ENCODE results near the gene SLC34A1. TPM values are rescaled to one million over a fixed set of nuclear protein-coding genes. Genes with fewer than 3 reads are reported as not detected.
A peak's percentile ranks its signal among the peaks of the same experiment; 100 is the strongest.
"Not testable (repeated sequence)": the region's sequence is repeated elsewhere in the genome, so short reads cannot be mapped to it uniquely, and the experiment has no call there.

SLC34A1 gene, protein sequence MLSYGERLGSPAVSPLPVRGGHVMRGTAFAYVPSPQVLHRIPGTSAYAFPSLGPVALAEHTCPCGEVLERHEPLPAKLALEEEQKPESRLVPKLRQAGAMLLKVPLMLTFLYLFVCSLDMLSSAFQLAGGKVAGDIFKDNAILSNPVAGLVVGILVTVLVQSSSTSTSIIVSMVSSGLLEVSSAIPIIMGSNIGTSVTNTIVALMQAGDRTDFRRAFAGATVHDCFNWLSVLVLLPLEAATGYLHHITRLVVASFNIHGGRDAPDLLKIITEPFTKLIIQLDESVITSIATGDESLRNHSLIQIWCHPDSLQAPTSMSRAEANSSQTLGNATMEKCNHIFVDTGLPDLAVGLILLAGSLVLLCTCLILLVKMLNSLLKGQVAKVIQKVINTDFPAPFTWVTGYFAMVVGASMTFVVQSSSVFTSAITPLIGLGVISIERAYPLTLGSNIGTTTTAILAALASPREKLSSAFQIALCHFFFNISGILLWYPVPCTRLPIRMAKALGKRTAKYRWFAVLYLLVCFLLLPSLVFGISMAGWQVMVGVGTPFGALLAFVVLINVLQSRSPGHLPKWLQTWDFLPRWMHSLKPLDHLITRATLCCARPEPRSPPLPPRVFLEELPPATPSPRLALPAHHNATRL
- not detected for polyA plus RNA-seq (2013, experiment 1 of 2)
- not detected for polyA plus RNA-seq (2013, experiment 2 of 2)

DNA sequence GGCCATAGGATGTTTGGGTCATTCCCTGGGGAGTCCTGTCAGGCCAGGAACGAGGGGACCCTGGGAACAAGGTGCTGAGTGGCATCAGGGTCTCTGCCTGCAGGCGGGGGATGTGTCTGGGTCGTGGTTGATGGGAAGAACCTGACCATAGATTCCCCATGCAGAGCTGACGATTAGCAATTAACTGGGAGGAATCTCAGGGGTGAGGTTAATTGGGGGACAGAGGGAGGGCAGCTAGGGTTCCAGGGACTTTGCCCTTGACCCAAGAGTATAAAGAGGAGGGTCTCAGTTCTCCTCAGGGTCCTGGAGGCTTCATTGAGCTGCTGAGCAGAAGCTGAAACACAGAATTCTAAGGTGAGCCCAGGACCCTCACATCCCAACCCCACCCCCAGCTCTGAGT lies at the start of gene SLC34A1:
SLC34A1 (plus strand) TSS at position 301 of the 400 bp plus-strand sequence. CDS start 1,308 bp downstream, outside the sequence.
- Histone ChIP-seq H3K4me3 (ENCODE audit: extremely low read depth, insufficient read depth, low read length, poor library complexity, severe bottlenecking) (no peak within 1 kb of the TSS), H3K36me3 (ENCODE audit: control insufficient read depth, insufficient read depth, low read length) (no peaks in the 10 kb centered on the region), H3K9me3 (ENCODE audit: control insufficient read depth, low read length) (no peaks in the 10 kb centered on the region), H3K27ac (ENCODE audit: low read depth, low read length, severe bottlenecking) (no peak within 1 kb of the TSS), H3K4me1 (ENCODE audit: control insufficient read depth, insufficient read depth, low read length, poor library complexity, severe bottlenecking) (peaks cover 12% of the 10 kb centered on the region)
- 85 to 94% methylated on average over 2 to 4 of the region's 4 CpGs for WGBS, 2 experiments (ENCODE audit: insufficient coverage in 2 of 2)

- WGBS, 2 experiments (ENCODE audit: insufficient coverage in 2 of 2), result 94 to 95% methylated on average over 20 of the region's 21 CpGs
- Histone ChIP-seq H3K4me1 (ENCODE audit: control insufficient read depth, insufficient read depth, low read length, poor library complexity, severe bottlenecking) (peaks cover 7% of the 10 kb centered on the region), H3K36me3 (ENCODE audit: control insufficient read depth, insufficient read depth, low read length) (peaks cover 86% of the 10 kb centered on the region), H3K27ac (ENCODE audit: low read depth, low read length, severe bottlenecking) (no peak overlapping the region), H3K9me3 (ENCODE audit: control insufficient read depth, low read length) (no peaks in the 10 kb centered on the region), H3K4me3 (ENCODE audit: extremely low read depth, insufficient read depth, low read length, poor library complexity, severe bottlenecking) (no peak overlapping the region)
Measured at GRCh38 chr5:177334781-177335700, 49.2 kb upstream of the SLC34A1 start.

DNA sequence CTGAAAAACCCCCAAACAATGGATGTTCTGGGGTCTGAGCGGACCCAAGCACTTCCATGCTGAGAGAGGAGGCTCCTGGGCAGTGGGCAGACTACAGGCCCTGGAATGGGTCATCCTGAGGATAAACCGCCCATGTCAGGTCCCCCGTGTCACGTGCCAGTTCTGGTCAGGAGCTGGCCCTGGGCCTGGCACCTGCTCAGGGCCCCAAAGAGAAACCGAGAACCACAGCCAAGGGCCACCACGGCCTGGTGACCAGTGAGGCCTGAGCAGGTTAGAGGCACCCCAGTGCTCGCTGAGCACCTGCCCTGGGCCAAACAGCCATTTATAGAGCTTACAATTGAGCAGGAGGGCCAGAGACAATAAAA lies 48.6 kb upstream of the SLC34A1 start:
- 96 to 100% methylated on average over 7 of the region's 7 CpGs for WGBS, 2 experiments (ENCODE audit: insufficient coverage in 2 of 2)
- Histone ChIP-seq H3K4me1 (ENCODE audit: control insufficient read depth, insufficient read depth, low read length, poor library complexity, severe bottlenecking) (peaks cover 8% of the 10 kb centered on the region), H3K9me3 (ENCODE audit: control insufficient read depth, low read length) (no peaks in the 10 kb centered on the region), H3K4me3 (ENCODE audit: extremely low read depth, insufficient read depth, low read length, poor library complexity, severe bottlenecking) (no peak overlapping the region), H3K27ac (ENCODE audit: low read depth, low read length, severe bottlenecking) (no peak overlapping the region), H3K36me3 (ENCODE audit: control insufficient read depth, insufficient read depth, low read length) (peaks cover 80% of the 10 kb centered on the region)

DNA sequence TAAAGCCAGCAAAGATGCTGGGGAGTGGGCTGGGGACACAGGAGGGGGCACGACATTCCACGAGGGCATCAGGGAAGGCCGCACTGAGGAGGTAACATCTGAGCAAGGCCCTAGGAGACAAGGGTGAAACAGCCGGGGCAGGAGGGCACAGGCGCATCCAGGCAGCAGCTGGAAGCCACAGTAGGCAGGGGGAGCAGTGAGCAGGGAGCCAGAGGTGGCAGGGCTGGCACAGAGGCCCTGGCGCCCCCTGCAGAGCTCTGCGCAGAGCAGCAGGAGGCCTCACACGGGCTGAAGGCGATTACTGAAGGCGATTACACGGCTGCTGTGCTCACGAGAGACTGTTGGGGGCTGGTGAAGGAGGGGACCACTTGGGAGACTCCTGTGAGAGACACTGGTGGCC lies 48.1 kb upstream of the SLC34A1 start:
- no peak overlapping the region for H3K27ac ChIP-seq (ENCODE audit: low read depth, low read length, severe bottlenecking)
- H3K4me1 ChIP-seq (ENCODE audit: control insufficient read depth, insufficient read depth, low read length, poor library complexity, severe bottlenecking), result peaks cover 8% of the 10 kb centered on the region
- 89 to 96% methylated on average over 11 to 12 of the region's 12 CpGs for WGBS, 2 experiments (ENCODE audit: insufficient coverage in 2 of 2)
- peaks cover 76% of the 10 kb centered on the region for H3K36me3 ChIP-seq (ENCODE audit: control insufficient read depth, insufficient read depth, low read length)
- H3K4me3 ChIP-seq (ENCODE audit: extremely low read depth, insufficient read depth, low read length, poor library complexity, severe bottlenecking), result no peak overlapping the region
- no peaks in the 10 kb centered on the region for H3K9me3 ChIP-seq (ENCODE audit: control insufficient read depth, low read length)

GRCh38 chr5:177336603-177337494 lies 47.4 kb upstream of the SLC34A1 start:
- Histone ChIP-seq H3K4me1 (ENCODE audit: control insufficient read depth, insufficient read depth, low read length, poor library complexity, severe bottlenecking) (peaks cover 8% of the 10 kb centered on the region), H3K9me3 (ENCODE audit: control insufficient read depth, low read length) (no peaks in the 10 kb centered on the region), H3K36me3 (ENCODE audit: control insufficient read depth, insufficient read depth, low read length) (peaks cover 78% of the 10 kb centered on the region), H3K4me3 (ENCODE audit: extremely low read depth, insufficient read depth, low read length, poor library complexity, severe bottlenecking) (no peak overlapping the region), H3K27ac (ENCODE audit: low read depth, low read length, severe bottlenecking) (no peak overlapping the region)
- 94 to 95% methylated on average over 30 to 34 of the region's 36 CpGs for WGBS, 2 experiments (ENCODE audit: insufficient coverage in 2 of 2)

DNA sequence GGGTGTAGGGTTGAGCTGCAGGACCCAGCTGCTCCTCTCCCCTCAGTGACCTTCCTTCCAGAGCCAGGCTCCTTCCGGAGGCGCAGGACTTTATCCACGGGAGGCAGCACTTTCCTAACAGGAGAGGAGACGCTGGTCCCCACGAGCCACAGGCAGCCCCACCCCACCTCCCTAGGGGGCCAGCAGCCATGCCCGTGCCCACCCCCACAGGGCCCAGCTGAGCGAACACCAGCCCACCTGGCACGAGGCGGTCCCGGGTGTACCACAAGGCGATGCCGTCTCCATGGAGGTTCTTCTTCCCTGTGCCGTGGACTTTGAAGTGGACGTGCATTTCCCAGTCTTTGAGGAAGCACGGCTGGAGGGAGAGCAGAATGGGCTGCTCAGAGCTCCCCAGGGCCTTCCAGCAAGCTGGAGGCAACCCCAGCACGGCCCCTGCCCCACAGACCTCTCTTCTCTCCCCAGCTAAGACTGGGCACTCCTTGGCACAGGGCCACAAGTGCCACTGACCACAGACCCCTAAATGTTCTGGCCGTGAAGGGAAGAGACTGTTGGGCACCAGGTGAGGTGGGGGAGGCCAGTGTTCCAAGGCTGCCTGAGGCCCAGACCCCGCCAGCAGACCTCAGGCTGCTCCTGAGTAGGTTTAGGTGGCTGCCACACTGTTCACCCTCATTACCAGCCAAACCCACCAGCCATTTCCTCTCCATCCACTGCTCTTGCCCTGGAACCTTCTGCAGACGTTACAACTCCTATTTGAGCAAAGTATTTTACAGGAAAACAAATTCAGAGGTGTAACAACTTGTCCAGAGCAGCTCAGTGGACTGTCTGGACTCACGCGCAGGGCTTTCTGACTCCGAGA lies 45.8 kb upstream of the SLC34A1 start:
- Histone ChIP-seq H3K4me1 (ENCODE audit: control insufficient read depth, insufficient read depth, low read length, poor library complexity, severe bottlenecking) (peaks cover 8% of the 10 kb centered on the region), H3K36me3 (ENCODE audit: control insufficient read depth, insufficient read depth, low read length) (peaks cover 77% of the 10 kb centered on the region)
- WGBS, 2 experiments (ENCODE audit: insufficient coverage in 2 of 2), result 91 to 96% methylated on average over 15 to 19 of the region's 22 CpGs

GRCh38 chr5:177339107-177339638 lies 45.1 kb upstream of the SLC34A1 start:
- H3K36me3 ChIP-seq (ENCODE audit: control insufficient read depth, insufficient read depth, low read length), result peaks cover 76% of the 10 kb centered on the region
- WGBS, 2 experiments (ENCODE audit: insufficient coverage in 2 of 2), result 89 to 96% methylated on average over 8 to 9 of the region's 11 CpGs
- H3K9me3 ChIP-seq (ENCODE audit: control insufficient read depth, low read length), result no peaks in the 10 kb centered on the region

More for the DNA sequence above, 45.8 kb upstream of the SLC34A1 start:
- H3K4me3 ChIP-seq (ENCODE audit: extremely low read depth, insufficient read depth, low read length, poor library complexity, severe bottlenecking), result no peak overlapping the region
- no peaks in the 10 kb centered on the region for H3K9me3 ChIP-seq (ENCODE audit: control insufficient read depth, low read length)
- H3K27ac ChIP-seq (ENCODE audit: low read depth, low read length, severe bottlenecking), result no peak overlapping the region

DNA sequence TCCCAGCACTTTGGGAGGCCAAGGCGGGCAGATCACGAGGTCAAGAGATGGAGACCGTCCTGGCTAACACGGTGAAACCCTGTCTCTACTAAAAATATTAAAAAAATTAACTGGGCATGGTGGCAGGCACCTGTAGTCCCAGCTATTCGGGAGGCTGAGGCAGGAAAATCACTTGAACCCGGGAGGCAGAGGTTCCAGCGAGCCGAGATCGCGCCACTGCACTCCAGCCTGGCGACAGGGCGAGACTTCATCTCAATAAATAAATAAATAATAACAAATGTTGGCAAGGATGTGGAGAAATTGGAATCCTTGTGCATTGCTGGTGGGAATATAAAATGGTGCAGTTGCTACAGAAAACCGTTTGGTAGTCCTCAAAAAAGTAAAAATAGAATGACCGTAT lies 41.2 kb upstream of the SLC34A1 start:
- not testable (repeated sequence) for H3K4me3 ChIP-seq (ENCODE audit: extremely low read depth, insufficient read depth, low read length, poor library complexity, severe bottlenecking); H3K4me1 ChIP-seq (ENCODE audit: control insufficient read depth, insufficient read depth, low read length, poor library complexity, severe bottlenecking); H3K27ac ChIP-seq (ENCODE audit: low read depth, low read length, severe bottlenecking); H3K9me3 ChIP-seq (ENCODE audit: control insufficient read depth, low read length)
- whole genome bisulfite sequencing, 2 experiments (ENCODE audit: insufficient coverage in 2 of 2), result 90 to 100% methylated on average over 5 of the region's 14 CpGs
- peaks cover 65% of the 10 kb centered on the region for H3K36me3 ChIP-seq (ENCODE audit: control insufficient read depth, insufficient read depth, low read length)

More at GRCh38 chr5:177339107-177339638, 45.1 kb upstream of the SLC34A1 start:
- Histone ChIP-seq H3K4me3 (ENCODE audit: extremely low read depth, insufficient read depth, low read length, poor library complexity, severe bottlenecking) (no peak overlapping the region), H3K27ac (ENCODE audit: low read depth, low read length, severe bottlenecking) (peak overlapping the region; percentile 36), H3K4me1 (ENCODE audit: control insufficient read depth, insufficient read depth, low read length, poor library complexity, severe bottlenecking) (peaks cover 8% of the 10 kb centered on the region)

- Histone ChIP-seq H3K4me1 (ENCODE audit: control insufficient read depth, insufficient read depth, low read length, poor library complexity, severe bottlenecking) (peaks cover 8% of the 10 kb centered on the region), H3K36me3 (ENCODE audit: control insufficient read depth, insufficient read depth, low read length) (peaks cover 61% of the 10 kb centered on the region), H3K27ac (ENCODE audit: low read depth, low read length, severe bottlenecking) (no peak overlapping the region), H3K4me3 (ENCODE audit: extremely low read depth, insufficient read depth, low read length, poor library complexity, severe bottlenecking) (no peak overlapping the region), H3K9me3 (ENCODE audit: control insufficient read depth, low read length) (no peaks in the 10 kb centered on the region)
- WGBS, 2 experiments (ENCODE audit: insufficient coverage in 2 of 2), result 96 to 100% methylated on average over 3 to 6 of the region's 6 CpGs
Measured at GRCh38 chr5:177343777-177344176, 40.5 kb upstream of the SLC34A1 start.

Data from mesodermal cell (in vitro differentiated cells).